ENCODE results near the gene KAZN. TPM values are rescaled to one million over a fixed set of nuclear protein-coding genes. Genes with fewer than 3 reads are reported as not detected.

KAZN gene
- polyA plus RNA-seq, 1 donor (not counting 4 experiments of a cell fraction or from before 2014, with no cell fraction given) = 5.9 TPM

DNA sequence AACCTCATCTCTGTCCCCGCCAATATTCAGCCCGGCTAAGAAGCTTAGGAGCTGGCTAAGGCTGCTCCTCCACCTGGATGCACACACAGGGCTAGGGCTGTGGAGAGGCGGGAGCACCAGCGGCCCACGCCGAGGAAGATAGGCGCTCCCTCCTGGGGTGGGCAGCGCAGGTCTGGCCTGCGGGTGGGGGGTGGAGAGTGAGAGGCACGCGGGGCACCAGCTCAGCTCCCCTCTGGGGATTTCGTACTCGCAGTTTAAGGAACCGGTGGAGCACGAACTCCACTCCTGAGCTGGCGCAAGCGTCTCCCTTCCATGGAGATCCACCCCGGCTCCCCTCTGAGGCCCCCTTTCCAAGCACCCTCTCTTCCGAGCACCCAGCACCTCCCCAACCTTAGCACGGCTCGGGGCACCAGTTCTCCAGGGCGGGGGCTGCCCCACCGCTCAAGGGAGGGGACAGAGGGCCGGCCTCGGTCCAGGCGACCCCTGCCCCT is 433 bp upstream of the KAZN start:
- no peaks in the 10 kb centered on the region for H4K20me1 ChIP-seq (ENCODE audit: control insufficient read depth, extremely low read depth, insufficient read depth, low read length)
- H3K27ac ChIP-seq (ENCODE audit: control insufficient read depth, insufficient read depth, low read length) = no peak overlapping the region
- H3K4me2 ChIP-seq (ENCODE audit: control insufficient read depth, extremely low read depth, insufficient read depth, low read depth, low read length) = peak overlapping the region; percentile 74
- no peaks in the 10 kb centered on the region for H3K36me3 ChIP-seq (ENCODE audit: control insufficient read depth in 2 of 2, extremely low read depth in 1 of 2, insufficient read depth in 2 of 2, low read length in 2 of 2)
- H3K4me3 ChIP-seq (ENCODE audit: control insufficient read depth in 2 of 3, extremely low read depth in 1 of 3, insufficient read depth in 2 of 3, low read depth in 1 of 3, low read length in 3 of 3) = peak overlapping the region; percentile 22 to 64 (median 38)
- DNase-seq (ENCODE audit: low read depth, low spot score) (no peak), FAIRE-seq (no peak)
- no peaks in the 10 kb centered on the region for H3K9me1 ChIP-seq (ENCODE audit: control insufficient read depth, extremely low read depth, insufficient read depth, low read length)
- H3K9me3 ChIP-seq (ENCODE audit: control insufficient read depth, low read depth, low read length) = no peaks in the 10 kb centered on the region
- H3K27me3 ChIP-seq (ENCODE audit: control insufficient read depth, extremely low read depth, insufficient read depth, low read length) = peaks cover 59% of the 10 kb centered on the region
- dilution Hi-C loops (cut with MboI; ENCODE audit: extremely low pct_ligation_motif_present, low sequenced_read_pairs) = no loop called here
- H2AFZ ChIP-seq (ENCODE audit: control insufficient read depth, low read length) = no peak overlapping the region
- H3K9ac ChIP-seq (ENCODE audit: control insufficient read depth, extremely low read depth, insufficient read depth, low read length) = no peak overlapping the region
- peaks cover 8% of the 10 kb centered on the region for H3K4me1 ChIP-seq (ENCODE audit: control insufficient read depth, extremely low read depth, insufficient read depth, low read length)
- no peaks in the 10 kb centered on the region for H3K79me2 ChIP-seq (ENCODE audit: control insufficient read depth, insufficient read depth, low read length)
- TF ChIP-seq EZH2 (IDR thresholded peaks at IDR 0.05; ENCODE audit: low read length) = no peak
- TF ChIP-seq, protein P1, sequence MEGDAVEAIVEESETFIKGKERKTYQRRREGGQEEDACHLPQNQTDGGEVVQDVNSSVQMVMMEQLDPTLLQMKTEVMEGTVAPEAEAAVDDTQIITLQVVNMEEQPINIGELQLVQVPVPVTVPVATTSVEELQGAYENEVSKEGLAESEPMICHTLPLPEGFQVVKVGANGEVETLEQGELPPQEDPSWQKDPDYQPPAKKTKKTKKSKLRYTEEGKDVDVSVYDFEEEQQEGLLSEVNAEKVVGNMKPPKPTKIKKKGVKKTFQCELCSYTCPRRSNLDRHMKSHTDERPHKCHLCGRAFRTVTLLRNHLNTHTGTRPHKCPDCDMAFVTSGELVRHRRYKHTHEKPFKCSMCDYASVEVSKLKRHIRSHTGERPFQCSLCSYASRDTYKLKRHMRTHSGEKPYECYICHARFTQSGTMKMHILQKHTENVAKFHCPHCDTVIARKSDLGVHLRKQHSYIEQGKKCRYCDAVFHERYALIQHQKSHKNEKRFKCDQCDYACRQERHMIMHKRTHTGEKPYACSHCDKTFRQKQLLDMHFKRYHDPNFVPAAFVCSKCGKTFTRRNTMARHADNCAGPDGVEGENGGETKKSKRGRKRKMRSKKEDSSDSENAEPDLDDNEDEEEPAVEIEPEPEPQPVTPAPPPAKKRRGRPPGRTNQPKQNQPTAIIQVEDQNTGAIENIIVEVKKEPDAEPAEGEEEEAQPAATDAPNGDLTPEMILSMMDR (optimal IDR thresholded peaks at IDR 0.05 in 1 of 3, IDR thresholded peaks at IDR 0.05 in 1 of 3, conservative IDR thresholded peaks at IDR 0.05 in 1 of 3; ENCODE audit: extremely low read depth in 1 of 3, insufficient read depth in 2 of 3, low read length in 3 of 3) = no peak

DNA sequence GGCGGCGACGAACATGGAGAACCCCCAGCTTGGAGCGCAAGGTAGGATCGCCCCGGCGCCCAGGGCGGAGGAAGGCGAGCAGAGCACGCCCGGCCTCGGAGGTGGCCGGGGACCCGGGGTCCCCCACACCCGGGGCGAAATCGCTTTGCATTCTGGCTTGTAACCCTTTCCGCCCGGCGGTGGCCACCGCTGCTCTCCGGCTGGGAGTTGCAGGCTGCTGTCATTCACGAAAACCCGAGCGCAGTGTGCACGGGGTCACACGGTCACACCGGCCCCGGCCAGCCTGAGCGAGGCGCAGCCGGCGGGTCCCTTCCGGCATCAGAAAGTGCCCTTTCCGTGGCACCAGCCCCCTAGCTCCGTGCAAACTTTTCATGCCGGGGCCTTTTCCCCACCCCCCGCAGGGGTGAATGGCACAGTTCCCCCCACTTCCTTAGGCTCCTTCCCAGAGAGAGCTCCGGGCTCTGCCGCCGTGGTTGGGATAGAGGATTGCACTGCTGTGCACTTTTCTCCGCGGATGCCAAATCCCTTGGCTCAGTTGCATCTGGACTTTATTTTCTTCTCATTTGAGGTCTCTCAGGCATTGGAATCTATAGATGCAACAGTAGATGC is 802 bp downstream of the KAZN start:
- dilution Hi-C loops (cut with MboI; ENCODE audit: extremely low pct_ligation_motif_present, low sequenced_read_pairs) = no loop called here
- H3K9ac ChIP-seq (ENCODE audit: control insufficient read depth, extremely low read depth, insufficient read depth, low read length) = no peak overlapping the region
- no peaks in the 10 kb centered on the region for H3K36me3 ChIP-seq (ENCODE audit: control insufficient read depth in 2 of 2, extremely low read depth in 1 of 2, insufficient read depth in 2 of 2, low read length in 2 of 2)
- H3K27ac ChIP-seq (ENCODE audit: control insufficient read depth, insufficient read depth, low read length) = no peak overlapping the region
- peaks cover 53% of the 10 kb centered on the region for H3K27me3 ChIP-seq (ENCODE audit: control insufficient read depth, extremely low read depth, insufficient read depth, low read length)
- peak; percentile 30 for TF ChIP-seq EZH2 (IDR thresholded peaks at IDR 0.05; ENCODE audit: low read length)
- TF ChIP-seq, protein P1 (optimal IDR thresholded peaks at IDR 0.05 in 1 of 3, IDR thresholded peaks at IDR 0.05 in 1 of 3, conservative IDR thresholded peaks at IDR 0.05 in 1 of 3; ENCODE audit: extremely low read depth in 1 of 3, insufficient read depth in 2 of 3, low read length in 3 of 3) = no peak
- peak overlapping the region; percentile 38 to 64 (median 41) for H3K4me3 ChIP-seq (ENCODE audit: control insufficient read depth in 2 of 3, extremely low read depth in 1 of 3, insufficient read depth in 2 of 3, low read depth in 1 of 3, low read length in 3 of 3)
- no peaks in the 10 kb centered on the region for H3K9me3 ChIP-seq (ENCODE audit: control insufficient read depth, low read depth, low read length)
- DNase-seq (ENCODE audit: low read depth, low spot score) (no peak), FAIRE-seq (no peak)
- peak overlapping the region; percentile 9 for H2AFZ ChIP-seq (ENCODE audit: control insufficient read depth, low read length)
- H3K4me2 ChIP-seq (ENCODE audit: control insufficient read depth, extremely low read depth, insufficient read depth, low read depth, low read length) = peak overlapping the region; percentile 74
- H4K20me1 ChIP-seq (ENCODE audit: control insufficient read depth, extremely low read depth, insufficient read depth, low read length) = no peaks in the 10 kb centered on the region
- H3K9me1 ChIP-seq (ENCODE audit: control insufficient read depth, extremely low read depth, insufficient read depth, low read length) = no peaks in the 10 kb centered on the region
- peaks cover 8% of the 10 kb centered on the region for H3K4me1 ChIP-seq (ENCODE audit: control insufficient read depth, extremely low read depth, insufficient read depth, low read length)
- no peaks in the 10 kb centered on the region for H3K79me2 ChIP-seq (ENCODE audit: control insufficient read depth, insufficient read depth, low read length)
